Stimulated activated naive CD8-positive, alpha-beta T cell treated with anti-CD3 and anti-CD28 coated beads, Interleukin-15, Interleukin-2, amounts not matched to agents 100 U/mL and 50 U/mL, for 24 hours (primary cell): Measurements from ENCODE around the gene PLXDC1.
"Not testable (repeated sequence)": the region's sequence is repeated elsewhere in the genome, so short reads cannot be mapped to it uniquely, and the experiment has no call there.

Experiments
- ATAC-seq: fragments of 150-1000 bp; cut with Tn5 transposase; one replicate; pipeline ENCODE4 v1.10.0; 2021
- DNase-seq: peaks from one replicate; pipeline ENCODE4 v3.0.0; 2021

Gene PLXDC1

GRCh38 chr17:39181303-39181702, 29.9 kb upstream of the PLXDC1 start:
- ATAC-seq, result no peak
- DNase-seq, result no peak

- ATAC-seq (no peak), DNase-seq (no peak)
Measured at GRCh38 chr17:39178536-39178935, 27.1 kb upstream of the PLXDC1 start.

GRCh38 chr17:39177256-39177655, 25.8 kb upstream of the PLXDC1 start:
- DNase-seq, result no peak
- ATAC-seq, result peak; percentile 9

GRCh38 chr17:39175695-39176093, 24.3 kb upstream of the PLXDC1 start:
- ATAC-seq, result no peak
- no peak for DNase-seq

DNA sequence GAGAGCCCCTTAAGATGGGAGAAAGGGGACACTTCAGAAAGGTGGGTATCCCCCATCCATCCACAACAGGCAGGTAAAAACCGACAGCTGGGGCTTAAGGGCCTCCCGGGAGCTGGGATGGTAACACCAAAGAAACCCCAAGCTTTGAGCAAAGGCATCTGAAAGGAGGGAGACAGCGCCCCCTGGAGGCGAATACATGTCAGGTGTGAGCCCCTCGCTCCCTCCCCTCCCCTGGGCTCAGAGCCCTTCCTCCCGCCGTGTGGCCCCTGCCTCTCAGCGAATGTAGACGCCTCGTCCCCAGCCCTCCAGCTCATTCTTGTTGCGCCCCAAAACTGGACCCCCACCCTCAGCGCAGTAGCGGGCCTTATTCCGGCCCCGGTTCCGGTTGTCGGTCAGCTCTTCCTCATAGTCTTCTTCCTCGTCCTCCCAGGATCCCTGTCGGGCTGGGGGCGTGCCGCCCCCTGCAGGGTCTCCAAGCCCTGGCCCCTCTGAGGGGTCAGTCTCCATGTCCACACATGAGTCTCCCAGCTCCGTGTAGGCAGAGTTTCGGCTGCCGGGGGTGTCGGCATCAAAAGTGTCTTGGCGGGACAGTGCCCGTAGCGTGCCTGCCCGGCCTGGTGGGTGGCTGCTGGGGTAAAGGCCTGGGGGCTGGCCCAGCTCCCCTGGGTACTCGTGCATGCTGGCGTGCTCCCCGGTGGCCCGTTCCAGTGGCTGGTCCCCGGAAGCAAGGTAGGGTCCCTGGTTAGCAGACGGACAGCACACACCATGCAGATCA, 23.7 kb upstream of the PLXDC1 start:
- DNase-seq, result peak; percentile 80
- ATAC-seq, result peak; percentile 78

GRCh38 chr17:39173526-39174274, 22.3 kb upstream of the PLXDC1 start:
- ATAC-seq, result no peak
- no peak for DNase-seq

DNA sequence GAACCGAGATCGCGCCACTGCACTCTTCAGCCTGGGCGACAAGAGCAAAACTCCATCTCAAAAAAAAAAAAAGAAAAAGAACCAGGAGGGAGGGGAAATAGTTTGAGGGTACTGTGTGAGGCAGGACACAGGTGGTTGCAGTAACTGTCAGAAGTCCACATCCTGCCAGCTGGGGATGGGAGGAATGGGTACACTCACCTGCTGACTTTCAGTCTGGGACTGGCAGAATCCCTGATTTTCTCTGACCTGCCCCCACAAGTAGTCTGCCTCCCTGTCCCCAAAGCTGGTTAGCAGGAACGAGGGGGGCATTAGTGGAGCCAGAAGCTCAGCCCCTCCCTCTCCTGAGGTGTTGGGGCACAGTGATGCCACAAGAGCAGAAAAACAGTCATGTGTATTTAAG, 21.6 kb upstream of the PLXDC1 start:
- ATAC-seq, result no peak

DNA sequence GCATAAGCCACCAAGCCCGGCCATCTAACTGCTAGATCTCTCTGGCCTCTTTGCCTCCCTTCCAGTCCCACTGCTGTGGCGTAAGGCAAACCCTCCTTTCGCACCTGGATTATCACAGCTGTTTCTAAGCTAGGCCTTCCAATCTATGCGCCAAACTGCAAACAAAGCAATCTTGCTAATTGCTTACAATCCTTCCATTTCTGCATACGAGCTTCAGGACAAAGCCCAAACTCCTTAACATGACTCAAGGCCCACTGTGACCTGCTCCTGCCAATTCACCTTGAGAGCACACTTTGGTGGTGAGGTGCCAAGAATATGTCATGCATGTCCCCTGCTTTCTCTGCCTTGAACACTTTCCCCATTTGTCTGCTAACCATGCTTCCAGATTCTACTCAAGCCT, 20.5 kb upstream of the PLXDC1 start:
- DNase-seq (no peak), ATAC-seq (no peak)

More for the DNA sequence above, 21.6 kb upstream of the PLXDC1 start:
- DNase-seq, result no peak

DNA sequence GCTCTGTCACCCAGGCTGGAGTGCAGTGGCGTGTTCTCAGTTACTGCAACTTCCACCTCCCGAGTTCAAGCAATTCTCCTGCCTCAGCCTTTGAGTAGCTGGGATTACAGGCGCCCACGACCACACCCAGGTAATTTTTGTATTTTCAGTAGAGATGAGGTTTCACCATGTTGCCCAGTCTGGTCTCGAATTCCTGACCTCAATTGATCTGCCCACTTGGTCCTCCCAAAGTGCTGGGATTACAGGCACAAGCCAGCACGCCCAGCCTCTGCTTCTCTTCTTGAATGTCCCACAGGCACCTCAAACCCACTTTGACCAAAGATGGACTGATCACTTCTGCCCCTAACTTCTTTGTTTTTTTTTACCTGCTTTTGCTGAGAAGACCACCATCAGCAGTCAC, 19.1 kb upstream of the PLXDC1 start:
- DNase-seq (no peak), ATAC-seq (no peak)

DNA sequence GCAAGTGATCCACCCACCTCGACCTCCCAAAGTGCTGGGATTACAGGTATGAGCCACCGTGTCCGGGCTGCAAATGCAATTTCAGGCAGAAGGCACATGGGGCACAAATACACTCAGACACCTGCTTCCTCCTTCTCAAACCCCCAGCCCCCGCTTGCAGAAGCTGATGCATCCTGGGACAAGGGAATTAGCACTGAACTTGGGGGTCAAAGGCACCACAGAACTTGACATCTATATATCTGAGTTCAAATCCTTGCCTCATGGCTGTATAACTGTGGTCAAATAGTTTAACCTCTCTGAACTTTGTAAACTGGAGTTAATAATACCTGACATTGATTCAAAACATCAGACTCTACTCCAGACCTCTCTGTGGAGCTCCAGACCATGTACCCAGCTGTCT, 18.7 kb upstream of the PLXDC1 start:
- ATAC-seq (no peak), DNase-seq (no peak)

GRCh38 chr17:39169518-39169917, 18.1 kb upstream of the PLXDC1 start:
- DNase-seq (no peak), ATAC-seq (no peak)

- ATAC-seq, result no peak
- DNase-seq, result no peak
Measured at GRCh38 chr17:39169101-39169500, 17.7 kb upstream of the PLXDC1 start.

- not testable (repeated sequence) for ATAC-seq, DNase-seq
Measured at GRCh38 chr17:39168503-39168902, 17.1 kb upstream of the PLXDC1 start.

DNA sequence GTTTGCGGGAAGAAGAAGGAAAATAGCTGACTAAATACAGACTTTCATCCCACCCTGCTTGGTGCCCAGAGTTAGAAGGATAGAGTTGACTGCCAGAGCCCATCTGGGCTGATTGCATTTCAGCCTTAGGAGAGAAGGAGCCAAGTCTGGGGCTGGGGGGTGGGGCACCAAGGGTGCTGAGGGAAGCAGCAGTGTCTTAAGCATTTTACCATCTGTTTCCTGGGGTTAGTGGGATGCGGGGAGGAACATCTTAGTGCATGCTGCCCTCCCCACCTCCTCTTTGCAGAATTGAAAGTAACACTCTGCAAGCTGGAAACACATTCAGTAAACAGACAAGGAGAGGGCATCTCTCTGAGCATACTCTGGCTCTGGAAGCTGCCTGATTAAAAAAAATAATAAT, 16.0 kb upstream of the PLXDC1 start:
- DNase-seq, result no peak

GRCh38 chr17:39166437-39167335, 15.2 kb upstream of the PLXDC1 start:
- no peak for ATAC-seq
- DNase-seq, result no peak

More for the DNA sequence above, 16.0 kb upstream of the PLXDC1 start:
- no peak for ATAC-seq

DNA sequence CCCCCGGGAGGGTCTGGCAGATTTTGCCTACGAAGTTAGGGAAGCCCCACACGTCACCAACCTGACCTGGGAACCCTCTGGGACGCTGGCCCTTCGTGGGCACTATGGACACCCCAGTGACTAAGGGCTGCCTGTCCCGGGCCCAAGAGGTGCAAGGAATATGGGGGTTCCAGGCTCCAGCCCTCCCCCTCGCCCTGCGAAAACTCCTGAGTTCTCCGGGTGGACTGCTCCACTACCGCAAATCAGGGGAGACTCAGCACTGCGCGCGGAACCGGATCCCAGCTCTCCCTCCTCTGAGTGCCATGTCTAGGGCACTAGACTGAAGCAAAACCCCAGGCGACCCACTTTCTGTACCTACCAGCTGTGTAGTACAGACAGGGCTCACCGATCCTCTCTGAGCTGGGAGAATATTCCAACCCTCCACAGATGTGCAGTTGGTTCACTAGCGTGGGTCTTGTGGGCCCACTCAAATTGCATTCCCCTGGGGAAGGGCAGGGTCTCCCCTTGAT, 14.5 kb upstream of the PLXDC1 start, which contains the start of gene ARL5C:
Gene ARL5C (minus strand): TSS at position 321 of the 509 bp plus-strand sequence. CDS start 401 bp downstream, outside the sequence.
- DNase-seq, result no peak
- ATAC-seq, result no peak

GRCh38 chr17:39165178-39165840, 13.9 kb upstream of the PLXDC1 start:
- peak; percentile 20 for DNase-seq
- peak; percentile 5 for ATAC-seq

- ATAC-seq (peak; percentile 97), DNase-seq (peak; percentile 88)
Measured at GRCh38 chr17:39164675-39165143, 13.3 kb upstream of the PLXDC1 start.

DNA sequence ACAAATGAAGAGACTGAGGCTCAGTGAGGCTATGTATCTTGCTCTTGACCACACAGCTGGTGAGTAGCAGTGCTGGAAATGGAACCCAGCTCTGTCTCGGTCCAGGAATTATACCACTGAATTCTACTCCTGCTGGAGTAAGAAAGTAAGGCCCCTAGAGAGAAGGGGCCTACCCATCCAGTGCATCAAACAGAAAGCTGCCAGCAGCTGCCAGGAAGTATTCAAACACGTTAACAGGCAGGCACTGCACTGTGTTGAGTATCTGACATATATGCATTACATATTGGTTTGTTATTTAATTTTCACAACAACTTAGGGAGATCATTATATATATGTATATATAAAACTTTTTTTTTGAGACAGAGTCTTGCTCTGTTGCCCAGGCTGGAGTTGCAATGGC, 10.5 kb upstream of the PLXDC1 start:
- ATAC-seq (no peak), DNase-seq (no peak)

GRCh38 chr17:39158623-39159022, 7.2 kb upstream of the PLXDC1 start:
- DNase-seq, result no peak
- no peak for ATAC-seq

DNA sequence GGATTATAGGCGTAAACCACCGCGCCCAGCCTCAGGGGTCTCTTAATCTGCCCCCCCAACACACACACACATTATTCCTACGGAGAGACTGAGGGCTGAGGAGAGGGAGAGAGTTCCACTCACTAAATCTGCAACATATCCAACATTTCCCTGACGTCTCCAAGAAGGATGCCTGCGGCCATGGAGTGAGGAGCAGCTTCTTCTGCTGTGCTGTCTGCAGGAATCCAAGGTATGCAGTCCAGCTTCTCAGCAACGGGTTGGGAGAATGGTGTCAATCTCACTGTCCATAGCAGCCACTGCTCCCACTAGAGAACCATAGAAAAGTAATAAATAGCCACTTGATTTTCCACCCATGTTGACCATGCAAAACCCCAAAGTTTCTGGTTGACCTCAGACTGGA, 5.1 kb upstream of the PLXDC1 start:
- no peak for DNase-seq
- no peak for ATAC-seq
